HG03442 (cell line): Measurements from ENCODE around the gene SSC5D.

ENCODE experiments used
- ATAC-seq: cut with Tn5 transposase; IDR thresholded peaks from one replicate; pipeline ENCODE4 v1.9.1; 2021; ENCODE audit warnings: mild to moderate bottlenecking, moderate library complexity; ENCODE audit not compliant: unreplicated experiment

Gene SSC5D

DNA sequence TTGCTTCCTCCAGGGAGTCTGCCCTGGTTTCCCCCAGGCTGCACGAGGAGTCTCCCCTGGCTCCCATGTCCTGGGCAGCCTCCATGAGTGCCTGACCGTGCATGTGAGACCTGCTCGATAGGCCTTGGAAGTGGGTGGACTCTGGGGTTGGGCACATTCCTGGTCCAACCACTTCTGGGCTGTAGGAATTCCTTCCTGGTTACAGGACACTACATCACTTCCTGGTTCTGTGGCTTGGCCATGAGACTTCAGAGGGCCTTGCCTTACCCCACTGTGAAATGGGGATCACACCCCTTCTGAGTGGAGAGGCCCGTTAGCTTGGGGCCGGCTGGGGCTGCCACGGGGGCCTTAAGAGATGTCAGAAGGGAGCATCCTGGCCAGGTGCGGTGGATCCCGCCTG is 15.8 kb upstream of the SSC5D start:
- no peak for ATAC-seq

DNA sequence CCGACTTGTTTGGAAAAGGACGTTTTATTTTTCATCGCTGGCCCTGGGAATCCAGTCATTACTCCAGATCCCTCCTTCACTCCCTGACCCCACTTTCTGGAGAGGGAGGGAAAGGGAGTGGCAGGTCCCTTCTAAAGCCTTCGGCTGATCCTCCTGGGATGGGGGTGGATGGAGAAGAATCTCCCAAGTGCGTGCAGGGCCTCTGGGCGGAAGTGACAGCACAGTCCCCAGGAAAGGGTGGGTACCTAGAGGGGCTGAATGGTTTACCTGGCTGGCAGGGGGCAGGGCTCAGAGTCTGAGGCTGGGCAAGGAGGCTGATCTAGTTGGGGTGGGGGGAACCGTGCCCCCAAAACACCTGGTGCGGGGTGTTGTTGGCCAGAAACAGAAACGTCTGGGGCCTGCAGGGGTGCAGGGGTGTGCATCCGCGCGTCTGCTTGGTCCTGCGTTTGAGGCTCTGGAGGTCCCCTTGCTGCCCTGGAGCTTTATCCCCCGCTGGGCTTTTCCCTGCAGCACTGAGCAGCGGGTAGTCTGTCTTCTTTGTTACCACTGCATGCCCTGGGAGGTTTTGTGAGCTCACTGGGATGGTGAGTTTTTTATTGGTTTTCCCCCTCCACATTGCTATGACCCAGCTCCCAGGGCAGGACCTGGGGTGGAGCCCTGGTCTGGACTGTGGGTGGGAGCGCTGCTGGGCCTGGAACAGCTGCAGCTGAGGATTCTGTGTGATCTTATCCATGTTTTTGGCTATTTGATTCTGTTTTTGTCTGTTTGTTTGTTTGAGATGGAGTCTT is 14.8 kb upstream of the SSC5D start:
- ATAC-seq: no peak

DNA sequence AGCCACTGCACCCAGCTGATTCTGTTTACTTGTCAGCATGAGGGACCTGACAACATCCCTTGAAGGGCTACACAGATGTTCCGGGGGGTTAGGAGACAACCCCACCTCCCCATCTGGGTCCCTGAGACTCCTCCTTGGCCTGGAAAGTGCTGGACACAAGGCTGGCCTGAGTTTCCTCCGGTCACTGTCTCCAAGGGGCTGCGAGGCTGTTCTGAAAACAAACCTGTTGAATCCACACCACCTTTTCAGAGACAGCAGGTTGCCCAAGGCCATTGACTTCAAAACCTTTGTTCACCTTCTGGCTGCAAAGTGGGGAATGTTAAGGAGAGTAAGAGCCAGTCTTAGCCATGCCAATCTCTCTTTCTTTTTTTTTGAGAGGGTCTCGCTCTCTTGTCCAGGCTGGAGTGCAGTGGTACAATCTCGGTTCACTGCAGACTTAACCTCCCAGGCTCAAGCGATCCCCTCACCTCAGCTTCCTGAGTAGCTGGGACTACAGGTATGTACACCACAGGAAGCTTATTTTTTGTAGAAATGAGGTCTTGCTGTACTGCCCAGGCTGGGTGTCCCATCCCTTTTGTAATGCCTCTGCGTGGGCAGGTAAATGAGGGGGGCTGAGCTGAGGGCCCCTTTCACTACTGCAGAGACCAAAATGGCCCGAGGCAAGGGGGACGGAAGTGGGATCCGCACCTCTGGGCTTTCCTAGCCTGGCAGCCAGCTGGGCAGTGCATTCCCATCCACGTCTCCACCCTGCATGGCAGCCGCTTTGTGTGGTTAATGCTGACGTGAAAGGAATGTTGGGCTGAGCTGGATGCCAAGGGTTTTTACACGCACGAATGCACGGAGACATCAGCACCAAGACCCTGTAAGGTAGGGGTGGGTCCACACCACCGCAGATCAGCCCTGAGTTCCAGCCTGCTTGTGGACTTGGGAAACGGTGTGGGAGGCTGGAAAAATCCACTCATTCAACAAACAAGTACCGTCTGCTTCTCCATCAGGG is 13.7 kb upstream of the SSC5D start:
- no peak for ATAC-seq

DNA sequence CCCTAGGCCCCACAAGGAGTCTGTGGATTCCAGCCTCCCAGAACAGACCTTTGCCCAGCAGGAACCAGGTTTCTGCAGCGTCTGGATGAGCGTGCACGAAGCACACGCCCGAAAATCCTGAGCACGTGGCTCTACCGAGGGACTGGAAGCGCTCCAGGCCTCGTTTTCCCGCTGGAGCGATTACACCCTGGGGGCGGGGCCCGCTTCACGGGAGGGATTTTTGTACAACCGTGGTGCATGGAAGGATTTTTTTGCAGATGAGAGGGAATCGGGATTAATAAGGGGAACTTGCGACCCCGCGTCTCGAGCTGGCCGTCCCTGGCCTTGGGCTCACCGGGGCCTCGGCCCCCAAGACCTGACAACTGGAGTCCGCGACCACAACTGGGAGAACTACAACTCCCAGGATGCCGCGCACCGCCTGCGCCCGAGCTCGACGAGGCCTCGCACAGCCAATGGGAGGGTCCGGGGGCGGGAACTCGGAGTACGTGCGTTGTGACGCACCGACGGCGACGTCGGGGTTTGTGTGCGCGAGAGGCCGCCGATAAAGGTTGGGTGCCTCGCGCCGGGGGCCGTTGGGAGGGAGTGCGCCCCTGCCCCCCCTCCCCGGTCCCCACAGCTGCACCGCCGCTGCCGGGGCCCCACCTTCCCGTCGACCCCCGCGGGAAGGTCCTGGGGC is 12.0 kb upstream of the SSC5D start, which contains the start of gene ZNF628:
Gene ZNF628, plus strand, starts transcription at position 518 of the 676 bp plus-strand sequence. CDS start 3,294 bp downstream, outside the sequence.
- ATAC-seq: peak; percentile 82

DNA sequence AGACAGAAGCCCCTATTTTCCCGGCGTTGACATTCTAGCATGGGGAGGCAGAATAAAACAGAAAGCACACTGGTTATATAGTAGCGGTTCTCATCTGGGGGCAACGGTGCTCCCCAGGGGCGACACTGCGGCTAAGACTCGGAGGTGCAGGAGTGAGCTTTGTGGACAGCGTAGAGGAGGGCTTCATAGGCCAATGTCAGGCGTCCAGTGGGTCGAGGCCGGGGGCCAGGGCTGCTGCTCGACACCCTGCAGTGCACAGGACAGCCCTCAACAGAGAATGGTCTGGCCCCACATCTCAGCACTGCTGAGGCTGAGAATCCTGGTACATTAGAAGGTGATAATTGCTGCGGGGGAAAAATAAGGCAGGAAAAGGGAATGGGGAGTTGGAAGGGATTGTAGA is 10.3 kb upstream of the SSC5D start:
- ATAC-seq: no peak

DNA sequence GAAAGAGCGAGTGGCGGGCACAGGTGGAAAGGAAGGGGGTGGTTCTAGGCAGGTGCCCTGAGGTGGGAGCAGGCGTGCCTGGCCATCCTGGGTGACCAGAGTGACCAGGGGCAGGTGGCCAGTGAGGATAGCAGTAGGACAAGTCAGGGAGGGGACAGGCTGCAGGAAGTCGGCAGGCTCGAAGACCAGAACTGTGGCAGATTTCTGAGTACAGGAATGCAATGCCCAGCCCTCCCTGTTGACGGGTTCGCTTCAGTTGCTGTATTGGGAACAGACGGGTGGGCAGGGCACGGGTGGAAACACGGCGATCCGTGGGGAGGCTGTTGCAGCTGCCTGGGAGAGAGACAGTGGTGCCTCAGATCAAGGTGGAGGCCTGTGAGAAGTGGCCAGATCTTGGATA is 9.9 kb upstream of the SSC5D start:
- ATAC-seq: no peak

DNA sequence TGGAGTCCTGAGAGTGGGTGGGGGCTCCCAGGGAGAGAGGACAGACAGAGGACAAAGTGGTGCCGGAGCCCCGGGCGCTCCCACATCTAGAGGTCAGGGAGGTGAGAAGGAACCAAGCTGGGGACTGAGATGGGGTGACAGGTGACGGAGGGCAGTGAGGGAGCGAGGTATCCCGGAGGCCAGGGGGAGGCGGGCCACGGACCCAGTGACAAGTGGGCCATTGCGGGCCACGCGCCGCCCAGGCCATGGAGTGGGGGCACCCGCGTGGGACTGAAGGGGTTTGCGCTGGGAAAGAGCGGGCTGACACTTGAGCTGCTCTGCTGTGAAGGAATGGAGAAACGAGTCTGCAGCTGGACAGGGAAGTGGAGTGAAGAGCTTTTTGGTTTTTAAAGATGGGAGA is 9.2 kb upstream of the SSC5D start:
- ATAC-seq: no peak

DNA sequence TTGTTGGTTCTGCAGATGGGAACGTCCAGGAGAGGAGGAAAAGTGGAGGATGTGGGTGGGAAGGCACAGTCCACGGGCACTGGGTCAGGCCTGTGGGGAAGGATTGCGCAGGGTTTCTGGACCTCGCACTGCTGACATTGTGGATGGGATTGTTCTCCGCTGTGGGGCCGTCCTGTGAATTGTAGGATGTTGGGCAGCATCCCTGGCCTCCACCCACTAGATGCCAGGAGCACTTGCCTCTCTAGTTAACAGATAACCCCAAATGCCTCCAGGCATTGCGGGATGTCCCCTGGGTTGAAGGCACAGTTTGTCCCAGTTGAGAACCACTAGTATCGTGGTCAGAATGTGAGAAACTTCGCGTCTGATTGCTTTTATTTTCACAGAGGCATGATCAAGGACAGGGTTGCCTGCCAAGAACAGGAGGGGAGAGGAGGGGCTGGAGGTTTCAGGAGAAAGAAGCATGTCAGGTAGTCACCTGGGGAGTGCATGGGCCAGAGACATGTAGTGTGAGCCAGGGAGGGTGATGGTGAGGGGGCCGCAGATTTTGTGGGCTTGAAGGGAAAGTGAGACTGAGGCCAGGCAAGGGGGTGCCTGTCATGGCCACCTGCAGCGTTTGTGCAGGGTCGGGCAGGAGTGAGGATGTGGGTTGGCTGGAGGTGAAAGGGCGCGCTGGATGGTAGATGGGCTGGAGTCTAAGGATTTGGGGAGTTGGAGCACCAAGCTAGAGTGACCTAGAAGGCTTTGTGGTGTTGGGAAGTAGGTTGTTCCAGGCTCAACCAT is 8.6 kb upstream of the SSC5D start:
- ATAC-seq: no peak

DNA sequence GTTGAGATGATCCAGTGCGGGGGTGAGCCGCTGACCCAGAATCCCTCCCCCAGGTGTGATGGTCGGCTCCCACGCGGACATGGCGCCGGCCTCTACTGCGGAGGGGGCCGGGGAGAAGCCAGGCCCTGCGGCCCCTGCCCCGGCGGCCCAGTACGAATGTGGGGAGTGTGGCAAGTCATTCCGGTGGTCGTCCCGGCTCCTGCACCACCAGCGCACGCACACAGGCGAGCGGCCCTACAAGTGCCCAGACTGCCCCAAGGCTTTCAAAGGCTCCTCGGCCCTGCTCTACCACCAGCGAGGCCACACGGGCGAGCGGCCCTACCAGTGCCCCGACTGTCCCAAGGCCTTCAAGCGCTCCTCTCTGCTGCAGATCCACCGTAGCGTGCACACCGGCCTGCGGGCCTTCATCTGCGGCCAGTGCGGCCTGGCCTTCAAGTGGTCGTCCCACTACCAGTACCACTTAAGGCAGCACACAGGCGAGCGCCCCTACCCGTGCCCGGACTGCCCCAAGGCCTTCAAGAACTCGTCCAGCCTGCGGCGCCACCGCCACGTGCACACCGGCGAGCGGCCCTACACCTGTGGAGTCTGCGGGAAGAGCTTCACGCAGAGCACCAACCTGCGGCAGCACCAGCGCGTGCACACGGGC is 7.0 kb upstream of the SSC5D start:
- no peak for ATAC-seq

DNA sequence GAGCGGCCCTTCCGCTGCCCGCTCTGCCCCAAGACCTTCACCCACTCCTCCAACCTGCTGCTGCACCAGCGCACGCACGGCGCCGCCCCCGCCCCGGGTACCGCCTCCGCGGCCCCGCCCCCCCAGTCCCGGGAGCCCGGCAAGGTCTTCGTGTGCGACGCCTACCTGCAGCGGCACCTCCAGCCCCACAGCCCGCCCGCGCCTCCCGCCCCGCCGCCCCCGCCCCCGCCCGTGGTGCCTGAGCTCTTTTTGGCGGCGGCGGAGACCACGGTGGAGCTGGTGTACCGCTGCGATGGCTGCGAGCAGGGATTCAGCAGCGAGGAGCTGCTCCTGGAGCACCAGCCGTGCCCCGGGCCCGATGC is 6.5 kb upstream of the SSC5D start:
- ATAC-seq: no peak

DNA sequence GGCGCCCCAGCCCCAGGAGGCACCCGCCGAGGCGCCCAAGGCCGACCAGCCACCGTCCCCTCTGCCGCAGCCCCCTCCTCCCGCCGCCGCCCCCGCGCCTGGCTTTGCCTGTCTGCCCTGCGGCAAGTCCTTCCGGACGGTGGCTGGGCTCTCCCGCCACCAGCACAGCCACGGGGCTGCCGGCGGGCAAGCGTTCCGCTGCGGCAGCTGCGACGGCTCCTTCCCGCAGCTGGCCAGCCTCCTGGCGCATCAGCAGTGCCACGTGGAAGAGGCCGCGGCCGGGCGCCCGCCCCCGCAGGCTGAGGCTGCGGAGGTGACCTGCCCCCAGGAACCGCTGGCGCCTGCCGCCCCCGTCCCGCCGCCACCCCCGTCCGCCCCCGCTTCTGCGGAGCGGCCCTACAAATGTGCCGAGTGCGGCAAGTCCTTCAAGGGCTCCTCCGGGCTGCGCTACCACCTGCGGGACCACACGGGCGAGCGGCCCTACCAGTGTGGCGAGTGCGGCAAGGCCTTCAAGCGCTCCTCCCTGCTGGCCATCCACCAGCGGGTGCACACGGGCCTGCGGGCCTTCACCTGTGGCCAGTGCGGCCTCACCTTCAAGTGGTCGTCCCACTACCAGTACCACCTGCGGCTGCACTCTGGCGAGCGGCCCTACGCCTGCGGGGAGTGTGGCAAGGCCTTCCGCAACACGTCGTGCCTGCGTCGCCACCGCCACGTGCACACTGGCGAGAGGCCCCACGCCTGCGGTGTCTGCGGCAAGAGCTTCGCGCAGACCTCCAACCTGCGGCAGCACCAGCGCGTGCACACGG is 5.9 kb upstream of the SSC5D start:
- no peak for ATAC-seq

DNA sequence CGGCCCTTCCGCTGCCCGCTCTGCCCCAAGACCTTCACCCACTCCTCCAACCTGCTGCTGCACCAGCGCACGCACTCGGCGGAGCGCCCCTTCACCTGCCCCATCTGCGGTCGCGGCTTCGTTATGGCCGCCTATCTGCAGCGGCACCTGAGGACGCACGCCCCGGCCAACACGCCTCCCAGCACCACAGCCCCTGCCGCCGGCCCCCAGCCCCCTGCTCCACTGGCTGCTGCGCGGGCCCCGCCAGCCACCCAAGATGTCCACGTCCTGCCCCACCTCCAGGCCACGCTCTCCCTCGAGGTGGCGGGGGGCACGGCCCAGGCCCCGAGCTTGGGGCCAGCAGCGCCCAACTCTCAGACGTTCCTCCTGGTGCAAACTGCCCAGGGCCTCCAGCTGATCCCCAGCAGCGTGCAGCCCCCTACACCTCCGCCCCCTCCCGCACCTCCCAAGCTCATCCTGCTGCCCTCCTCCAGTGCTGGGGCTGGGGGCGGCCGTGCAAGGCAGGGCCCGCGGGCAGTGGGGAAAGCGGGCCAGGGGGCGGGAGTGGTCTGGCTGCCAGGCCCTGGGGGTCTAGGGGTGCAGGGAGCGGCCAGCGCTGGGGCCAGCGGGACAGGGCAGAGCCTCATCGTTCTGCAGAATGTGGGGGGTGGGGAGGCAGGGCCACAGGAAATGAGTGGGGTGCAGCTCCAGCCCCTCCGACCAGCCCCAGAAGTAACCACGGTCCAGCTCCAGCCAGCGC is 5.1 kb upstream of the SSC5D start:
- no peak for ATAC-seq

DNA sequence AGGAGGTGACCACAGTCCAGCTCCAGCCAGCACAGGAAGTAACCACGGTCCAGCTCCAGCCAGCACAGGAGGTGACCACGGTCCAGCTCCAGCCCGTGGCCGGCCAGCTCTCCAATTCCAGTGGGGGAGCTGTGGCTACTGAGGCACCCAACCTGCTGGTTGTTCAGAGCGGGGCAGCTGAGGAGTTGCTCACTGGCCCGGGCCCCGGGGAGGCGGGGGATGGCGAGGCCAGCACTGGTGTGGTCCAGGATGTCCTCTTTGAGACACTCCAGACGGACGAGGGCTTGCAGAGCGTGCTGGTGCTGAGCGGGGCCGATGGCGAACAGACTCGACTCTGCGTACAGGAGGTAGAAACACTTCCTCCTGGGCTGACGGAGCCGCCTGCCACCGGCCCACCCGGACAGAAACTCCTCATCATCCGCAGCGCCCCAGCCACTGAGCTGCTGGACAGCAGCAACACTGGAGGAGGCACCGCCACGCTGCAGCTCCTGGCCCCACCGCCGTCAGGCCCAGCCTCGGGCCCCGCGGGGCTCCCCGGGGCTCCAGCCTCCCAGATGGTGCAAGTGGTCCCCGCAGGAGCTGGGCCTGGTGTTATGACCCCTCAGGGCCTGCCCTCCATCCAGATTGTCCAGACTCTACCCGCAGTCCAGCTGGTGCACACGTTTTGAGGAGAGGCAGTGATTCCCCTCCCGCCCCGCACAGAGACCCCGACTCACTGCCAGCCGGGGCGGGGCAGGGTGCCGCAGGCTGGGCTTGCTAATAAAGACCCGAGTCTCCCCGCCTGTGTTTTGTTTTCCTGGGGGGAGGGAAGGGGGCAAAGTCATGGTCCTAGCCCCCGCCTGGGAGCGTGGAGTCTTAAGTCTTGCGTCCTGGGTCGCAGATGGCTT is 4.3 kb upstream of the SSC5D start:
- ATAC-seq: no peak

DNA sequence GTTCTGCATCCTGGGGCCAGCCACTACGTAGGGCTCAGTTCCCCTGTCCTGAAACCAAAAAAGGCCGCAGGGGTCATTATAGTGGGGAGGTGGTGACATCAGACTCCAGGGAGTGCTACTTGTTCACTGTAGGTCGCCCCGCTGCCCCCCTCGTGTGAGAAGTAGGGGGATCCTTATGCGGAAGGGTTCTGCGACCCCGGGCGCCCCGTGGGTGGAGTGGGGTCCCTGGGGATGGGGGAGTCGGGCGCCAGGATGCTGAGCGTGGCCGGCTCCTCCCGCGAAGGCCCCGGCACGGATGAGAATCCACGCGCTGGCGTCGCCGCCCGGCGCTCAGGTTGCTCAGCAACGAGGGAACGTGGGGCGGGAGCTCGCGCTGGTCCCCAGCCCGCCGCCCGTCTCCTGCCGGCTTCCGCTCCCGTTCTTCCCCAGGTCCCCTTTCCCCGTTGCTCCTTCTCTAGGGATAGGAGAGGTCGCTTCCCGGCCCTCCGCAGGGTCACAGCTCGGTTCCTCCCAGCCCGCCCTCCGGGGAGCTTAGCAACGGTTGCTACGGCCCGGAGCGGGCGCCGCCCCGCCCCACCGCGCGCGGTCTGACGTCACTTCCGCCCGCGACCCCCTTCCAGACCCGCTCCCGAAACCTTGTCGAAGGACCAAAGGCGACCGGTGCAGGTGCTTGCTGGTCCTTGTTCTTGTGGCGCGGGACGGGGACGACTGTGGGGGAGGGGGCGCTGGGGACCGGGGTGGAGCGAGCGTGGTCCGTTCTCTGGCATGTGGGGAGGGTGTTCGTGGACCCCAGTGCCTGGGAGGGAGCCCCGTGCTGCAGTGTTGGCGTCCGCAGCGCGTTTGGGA is 3.4 kb upstream of the SSC5D start, which contains the start of gene NAT14:
Gene NAT14, plus strand, starts transcription at position 596 of the 846 bp plus-strand sequence. CDS start 521 bp downstream, outside the sequence.
- no peak for ATAC-seq

DNA sequence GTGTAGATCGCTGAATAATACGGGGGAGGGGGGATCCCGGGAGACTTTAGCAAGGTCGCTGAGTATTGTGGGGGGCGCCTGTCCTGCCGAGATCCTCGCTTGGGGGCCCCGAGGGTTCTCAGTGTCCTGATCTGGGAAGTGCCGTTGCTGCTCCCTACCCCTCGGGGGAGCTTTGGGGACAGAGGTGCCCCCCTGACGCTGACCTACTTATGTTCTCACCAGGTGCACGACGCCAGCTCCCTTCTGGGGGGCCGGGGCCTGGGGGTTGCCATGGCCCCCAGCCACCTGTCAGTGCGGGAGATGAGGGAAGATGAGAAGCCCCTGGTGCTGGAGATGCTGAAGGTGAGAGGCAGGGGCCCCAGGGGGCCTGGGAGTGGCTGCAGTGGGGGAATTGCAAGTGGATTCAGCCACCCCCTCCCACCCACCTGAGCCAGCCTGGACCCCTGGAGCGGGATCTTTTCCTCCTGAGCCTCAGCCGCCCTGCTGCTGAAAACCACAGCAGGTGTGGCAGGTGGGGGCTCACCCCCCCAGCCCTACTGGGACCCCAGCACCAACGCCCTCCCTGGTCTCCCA is 2.7 kb upstream of the SSC5D start:
- no peak for ATAC-seq
